Mammary epithelial cell (primary cell): ENCODE data around the gene RYR2.

Experiments
- EZH2 ChIP-seq: IDR thresholded peaks from 2 replicates; pipeline ENCODE4 v1.6.1; 2012; ENCODE audit warnings: low read length, inconsistent platforms, borderline replicate concordance
- TF ChIP-seq, protein P1 (sequence below), 2 donors: IDR thresholded peaks in 1 of 2; conservative IDR thresholded peaks in 1 of 2; 2 replicates each; pipeline ENCODE4 v1.5.1; 2011 to 2012; ENCODE audit warnings: inconsistent platforms in 2 of 2, low read length in 2 of 2, mild to moderate bottlenecking in 2 of 2, control low read depth in 1 of 2, low read depth in 1 of 2; ENCODE audit not compliant: insufficient read depth in 1 of 2; ENCODE audit errors: extremely low read depth in 1 of 2

DNA sequence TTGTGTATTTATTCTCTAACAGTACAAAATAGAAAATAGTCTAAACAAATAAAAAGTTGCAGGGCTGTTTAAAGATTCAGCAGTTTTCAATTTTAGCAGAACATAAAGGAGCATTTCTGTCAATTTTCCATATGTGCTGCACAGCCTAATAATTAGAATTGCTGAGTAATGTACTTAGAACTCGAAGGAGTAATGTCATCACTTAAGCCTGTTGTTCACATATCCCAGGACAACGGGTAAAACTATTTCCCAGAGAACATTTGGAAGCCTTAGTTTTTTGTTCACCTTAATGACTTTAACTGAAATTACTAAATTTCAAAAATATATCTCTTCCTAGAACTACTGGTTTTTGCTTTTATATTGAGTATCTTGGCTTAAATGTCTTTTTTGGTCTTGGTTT, 767.1 kb downstream of the RYR2 start:
- TF ChIP-seq, protein P1, sequence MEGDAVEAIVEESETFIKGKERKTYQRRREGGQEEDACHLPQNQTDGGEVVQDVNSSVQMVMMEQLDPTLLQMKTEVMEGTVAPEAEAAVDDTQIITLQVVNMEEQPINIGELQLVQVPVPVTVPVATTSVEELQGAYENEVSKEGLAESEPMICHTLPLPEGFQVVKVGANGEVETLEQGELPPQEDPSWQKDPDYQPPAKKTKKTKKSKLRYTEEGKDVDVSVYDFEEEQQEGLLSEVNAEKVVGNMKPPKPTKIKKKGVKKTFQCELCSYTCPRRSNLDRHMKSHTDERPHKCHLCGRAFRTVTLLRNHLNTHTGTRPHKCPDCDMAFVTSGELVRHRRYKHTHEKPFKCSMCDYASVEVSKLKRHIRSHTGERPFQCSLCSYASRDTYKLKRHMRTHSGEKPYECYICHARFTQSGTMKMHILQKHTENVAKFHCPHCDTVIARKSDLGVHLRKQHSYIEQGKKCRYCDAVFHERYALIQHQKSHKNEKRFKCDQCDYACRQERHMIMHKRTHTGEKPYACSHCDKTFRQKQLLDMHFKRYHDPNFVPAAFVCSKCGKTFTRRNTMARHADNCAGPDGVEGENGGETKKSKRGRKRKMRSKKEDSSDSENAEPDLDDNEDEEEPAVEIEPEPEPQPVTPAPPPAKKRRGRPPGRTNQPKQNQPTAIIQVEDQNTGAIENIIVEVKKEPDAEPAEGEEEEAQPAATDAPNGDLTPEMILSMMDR (conservative IDR thresholded peaks at IDR 0.05 in 1 of 2, IDR thresholded peaks at IDR 0.05 in 1 of 2; ENCODE audit: extremely low read depth in 1 of 2, insufficient read depth in 1 of 2, low read depth in 1 of 2, low read length in 2 of 2): no peak
- TF ChIP-seq EZH2: no peak
